Central memory CD8-positive, alpha-beta T cell (primary cell): ENCODE results near the gene MC3R.
"Not testable (repeated sequence)": the region's sequence is repeated elsewhere in the genome, so short reads cannot be mapped to it uniquely, and the experiment has no call there.

Source experiments
- ATAC-seq: fragments of 150-1000 bp; cut with Tn5 transposase; replicated peaks from 2 replicates; pipeline ENCODE4 v1.10.0; 2022; ENCODE audit warnings: mild to moderate bottlenecking, moderate FRiP score, moderate number of reproducible peaks; ENCODE audit not compliant: poor library complexity, severe bottlenecking; ENCODE audit errors: extremely low read depth
- DNase-seq, 2 donors: peaks; one replicate each; pipeline ENCODE4 v3.0.0; 2021; ENCODE audit warnings: low spot score in 2 of 2
- H3K27ac Mint-ChIP-seq: one replicate; pipeline ENCODE4 v1.8.0; 2022; ENCODE audit warnings: low read depth, mild to moderate bottlenecking, moderate library complexity, mixed read lengths
- H3K27me3 Mint-ChIP-seq: one replicate; pipeline ENCODE4 v1.8.0; 2022; ENCODE audit warnings: mixed read lengths
- H3K36me3 Mint-ChIP-seq: one replicate; pipeline ENCODE4 v1.8.0; 2022; ENCODE audit warnings: mild to moderate bottlenecking, moderate library complexity, mixed read lengths; ENCODE audit not compliant: insufficient read depth
- H3K4me1 Mint-ChIP-seq: one replicate; pipeline ENCODE4 v1.8.0; 2022; ENCODE audit warnings: mixed read lengths
- H3K4me3 Mint-ChIP-seq: one replicate; pipeline ENCODE4 v1.8.0; 2022; ENCODE audit warnings: mild to moderate bottlenecking, moderate library complexity, mixed read lengths
- H3K9me3 Mint-ChIP-seq: one replicate; pipeline ENCODE4 v1.8.0; 2022; ENCODE audit warnings: mixed read lengths

Gene MC3R

DNA sequence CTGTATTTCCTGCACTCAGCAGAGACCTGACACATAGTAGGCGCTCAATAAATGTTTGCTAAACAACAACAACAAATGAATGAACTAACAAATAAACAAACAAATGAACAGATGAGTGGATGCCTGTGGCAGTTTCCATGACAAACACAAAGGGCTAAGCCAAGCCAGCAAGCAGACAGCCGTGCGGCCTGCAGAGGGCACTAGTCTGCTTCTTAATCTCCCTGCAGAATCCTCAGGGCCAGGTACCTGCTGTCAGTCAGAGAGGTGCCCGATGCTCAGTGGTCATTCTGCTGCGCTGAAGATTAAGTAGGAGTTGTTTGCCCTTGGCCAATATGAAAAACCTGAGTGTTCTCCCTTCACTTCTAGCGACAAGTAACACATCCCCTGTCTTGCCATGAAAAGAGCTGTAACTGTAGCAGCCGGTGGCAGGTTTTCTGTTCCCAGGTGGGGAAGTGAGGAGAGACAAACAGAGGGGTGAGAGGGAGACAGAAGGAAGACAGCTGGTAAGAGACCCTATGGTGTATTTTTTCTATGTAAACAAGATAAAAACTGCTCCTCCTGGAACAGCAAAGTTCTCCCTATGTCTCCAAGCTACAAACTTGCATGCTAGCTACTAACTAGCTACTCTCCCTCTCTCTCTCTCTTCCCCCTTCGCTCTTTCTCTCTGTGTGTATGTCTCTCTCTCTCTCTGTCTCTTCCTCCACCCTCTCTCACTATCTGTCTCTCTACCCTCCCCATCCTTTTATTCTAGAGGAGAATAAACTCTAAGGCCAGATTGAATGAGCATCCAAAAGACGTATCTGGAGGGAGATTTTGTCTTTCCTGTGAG is at the start of gene MC3R:
TSS of gene MC3R (plus strand) at position 779 of the 829 bp plus-strand sequence. CDS start 112 bp downstream, outside the sequence.
- no peak within 1 kb of the TSS for H3K4me3 Mint-ChIP-seq
- peaks cover 3% of the 10 kb centered on the region for H3K36me3 Mint-ChIP-seq
- peaks cover 48% of the 10 kb centered on the region for H3K27me3 Mint-ChIP-seq
- no peaks in the 10 kb centered on the region for H3K9me3 Mint-ChIP-seq
- no peak within 1 kb of the TSS for H3K27ac Mint-ChIP-seq
- H3K4me1 Mint-ChIP-seq = no peaks in the 10 kb centered on the region
- peak; percentile 40 for ATAC-seq
- no peak for DNase-seq

DNA sequence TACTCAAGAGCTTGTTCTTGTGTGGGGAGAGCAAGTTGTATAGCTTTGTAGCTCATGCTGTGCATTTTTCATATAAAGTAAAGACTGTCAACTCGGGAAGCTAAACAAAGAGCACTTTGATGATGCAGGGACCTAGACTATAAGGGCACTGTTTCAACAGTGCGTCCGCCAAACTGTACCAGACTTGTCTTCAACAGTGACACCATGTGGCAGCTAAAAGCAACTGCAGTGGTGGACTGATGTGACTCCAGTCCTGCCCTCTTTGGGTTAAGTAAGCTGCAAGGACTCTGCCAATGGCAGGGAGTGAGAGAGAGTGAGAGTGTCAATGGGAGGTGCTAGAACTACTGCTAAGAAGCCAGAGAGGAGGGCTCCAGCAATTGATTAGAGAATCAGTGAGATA is 48.1 kb upstream of the MC3R start:
- no peak for DNase-seq

DNA sequence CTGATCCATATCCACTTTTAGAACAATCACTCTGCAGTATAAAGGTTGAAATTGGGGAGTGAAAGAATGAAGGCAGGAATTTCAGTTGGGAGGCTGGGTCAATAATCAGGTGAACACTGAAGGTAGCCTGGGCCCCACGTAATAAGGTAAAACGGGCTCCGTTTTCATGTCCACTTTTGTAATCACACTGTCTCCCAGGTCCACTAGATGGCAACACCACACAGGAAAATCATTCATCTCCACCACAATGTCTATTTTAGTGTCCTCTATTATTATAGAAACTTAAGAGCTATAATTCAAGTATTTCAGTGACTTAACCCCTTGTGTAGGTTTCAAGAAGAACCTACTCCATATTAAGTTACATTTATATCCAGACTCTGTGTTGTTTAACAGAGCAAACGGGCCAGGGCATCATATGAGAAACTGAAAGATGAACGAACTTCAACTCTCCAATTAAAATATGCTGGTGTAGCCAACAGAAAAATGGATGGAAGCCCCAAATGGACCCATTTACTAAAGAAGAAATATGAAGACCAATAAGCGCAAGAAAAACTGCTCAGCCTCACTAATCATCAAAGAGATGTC is 45.9 kb upstream of the MC3R start:
- Mint-ChIP-seq H3K4me1 (no peaks in the 10 kb centered on the region), H3K9me3 (peaks cover 19% of the 10 kb centered on the region), H3K36me3 (no peaks in the 10 kb centered on the region), H3K27me3 (no peaks in the 10 kb centered on the region), H3K4me3 (no peak overlapping the region), H3K27ac (no peak overlapping the region)
- DNase-seq (no peak), ATAC-seq (no peak)

More for the DNA sequence above, 48.1 kb upstream of the MC3R start:
- Mint-ChIP-seq H3K4me1 (no peaks in the 10 kb centered on the region), H3K36me3 (no peaks in the 10 kb centered on the region), H3K27ac (no peak overlapping the region), H3K9me3 (peaks cover 19% of the 10 kb centered on the region), H3K27me3 (no peaks in the 10 kb centered on the region), H3K4me3 (no peak overlapping the region)
- no peak for ATAC-seq

DNA sequence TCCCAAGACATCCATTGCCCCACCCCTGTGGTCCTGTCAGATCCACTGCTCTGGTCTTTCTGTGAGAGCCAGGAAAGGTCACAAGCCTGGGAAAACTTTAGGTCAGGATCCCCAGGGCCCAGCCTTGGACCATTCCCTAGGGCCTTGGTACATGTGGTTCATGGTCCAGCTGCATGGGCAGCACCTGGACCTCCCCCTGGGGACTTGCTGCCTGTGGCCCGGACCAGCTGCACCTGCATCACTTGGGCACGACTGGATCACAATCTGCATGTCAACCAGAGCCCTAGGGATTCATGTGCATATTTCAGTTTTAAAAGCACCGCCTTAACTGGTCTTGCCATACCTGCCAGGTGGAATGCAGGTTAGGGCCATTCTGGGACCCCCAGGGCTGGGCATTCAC is 44.3 kb upstream of the MC3R start:
- peaks cover 9% of the 10 kb centered on the region for H3K27me3 Mint-ChIP-seq
- no peak overlapping the region for H3K27ac Mint-ChIP-seq
- no peak overlapping the region for H3K4me3 Mint-ChIP-seq
- no peaks in the 10 kb centered on the region for H3K4me1 Mint-ChIP-seq
- H3K36me3 Mint-ChIP-seq = no peaks in the 10 kb centered on the region
- no peak for DNase-seq
- H3K9me3 Mint-ChIP-seq = peaks cover 15% of the 10 kb centered on the region
- no peak for ATAC-seq

DNA sequence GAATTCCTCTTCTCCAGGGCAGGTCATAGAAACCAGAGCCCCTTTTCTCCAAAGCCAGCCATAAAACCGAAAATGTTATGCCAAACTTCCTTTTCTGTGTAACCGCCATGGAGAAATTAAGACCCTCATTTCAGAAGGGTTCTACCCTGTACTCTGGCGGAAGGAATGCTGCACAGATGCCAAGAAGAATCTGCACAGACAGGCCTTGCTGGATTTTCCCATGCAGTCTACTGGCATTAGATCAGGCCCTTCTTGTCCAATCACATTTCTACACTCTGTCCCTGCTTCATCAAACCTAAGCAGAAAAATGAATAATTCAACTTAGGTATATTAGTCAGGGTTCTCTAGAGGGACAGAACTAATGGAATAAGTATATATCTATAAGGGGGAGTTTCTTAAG is 43.2 kb upstream of the MC3R start:
- Mint-ChIP-seq H3K36me3 (no peaks in the 10 kb centered on the region), H3K4me3 (no peak overlapping the region), H3K4me1 (no peaks in the 10 kb centered on the region), H3K27ac (no peak overlapping the region), H3K27me3 (peaks cover 15% of the 10 kb centered on the region), H3K9me3 (peaks cover 7% of the 10 kb centered on the region)
- ATAC-seq = no peak
- DNase-seq = no peak

DNA sequence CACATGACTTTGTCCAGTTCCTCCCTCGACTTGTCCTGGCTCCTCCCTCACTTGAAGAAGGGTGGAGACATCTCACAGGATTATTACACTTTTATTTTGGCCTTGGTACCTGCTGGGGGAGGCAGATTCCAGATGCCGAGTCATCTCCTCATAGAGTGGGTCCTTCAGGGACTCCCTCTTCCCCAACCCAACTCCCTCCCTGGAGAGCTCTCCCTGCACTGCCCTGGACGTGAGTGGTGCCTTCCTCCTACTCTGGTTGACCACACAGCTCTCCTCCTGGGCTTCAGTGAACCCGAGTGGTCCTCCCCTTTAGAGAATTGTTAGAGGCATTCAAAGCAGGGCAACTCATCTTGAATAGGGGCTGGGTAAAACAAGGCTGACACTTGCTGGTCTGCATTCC is 40.9 kb upstream of the MC3R start:
- DNase-seq = no peak

DNA sequence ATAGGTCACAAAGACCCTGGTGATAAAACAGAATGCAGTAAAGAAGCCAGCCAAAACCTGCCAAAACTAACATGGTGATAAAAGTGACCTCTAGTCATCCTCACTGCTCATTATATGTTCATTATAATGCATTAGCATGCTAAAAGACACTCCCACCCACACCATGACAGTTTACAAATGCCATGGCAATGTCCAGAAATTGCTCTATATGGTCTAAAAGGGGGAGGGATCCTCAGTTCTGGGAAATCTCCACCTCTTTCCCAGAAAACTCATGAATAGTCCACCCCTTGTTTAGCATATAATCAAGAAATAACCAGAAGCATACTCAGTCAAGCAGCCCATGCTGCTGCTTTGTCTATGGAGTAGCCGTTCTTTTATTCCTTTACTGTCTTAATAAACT is 40.4 kb upstream of the MC3R start:
- Mint-ChIP-seq H3K9me3 (no peaks in the 10 kb centered on the region), H3K4me3 (no peak overlapping the region)

More for the DNA sequence above, 40.9 kb upstream of the MC3R start:
- no peak for ATAC-seq
- no peaks in the 10 kb centered on the region for H3K4me1 Mint-ChIP-seq
- peaks cover 19% of the 10 kb centered on the region for H3K27me3 Mint-ChIP-seq
- no peak overlapping the region for H3K4me3 Mint-ChIP-seq
- no peaks in the 10 kb centered on the region for H3K9me3 Mint-ChIP-seq
- no peaks in the 10 kb centered on the region for H3K36me3 Mint-ChIP-seq
- H3K27ac Mint-ChIP-seq = no peak overlapping the region

DNA sequence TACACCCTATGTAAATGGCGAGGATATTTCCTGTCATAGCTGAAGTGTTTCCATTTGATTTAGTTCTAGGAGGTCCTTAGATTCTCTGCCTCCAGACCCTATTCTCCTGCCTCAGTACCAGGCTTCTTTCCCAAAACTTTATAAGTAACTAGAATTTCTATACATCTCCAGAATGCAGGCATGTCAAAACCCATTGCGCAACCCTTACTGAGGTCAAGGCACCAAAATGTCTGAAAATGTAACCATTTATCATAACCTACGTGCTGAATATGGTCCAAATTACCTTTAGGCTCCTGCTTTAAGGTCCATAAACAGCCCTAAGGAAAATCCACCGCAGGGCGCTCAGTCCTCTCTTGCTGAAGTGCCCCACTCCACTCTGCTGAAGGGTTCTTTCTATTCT is 37.5 kb upstream of the MC3R start:
- Mint-ChIP-seq H3K36me3 (no peaks in the 10 kb centered on the region), H3K27ac (no peak overlapping the region), H3K27me3 (peaks cover 43% of the 10 kb centered on the region), H3K9me3 (no peaks in the 10 kb centered on the region), H3K4me1 (no peaks in the 10 kb centered on the region), H3K4me3 (no peak overlapping the region)
- DNase-seq (no peak), ATAC-seq (no peak)

More for the DNA sequence above, 40.4 kb upstream of the MC3R start:
- no peaks in the 10 kb centered on the region for H3K4me1 Mint-ChIP-seq
- ATAC-seq (no peak), DNase-seq (no peak)
- no peaks in the 10 kb centered on the region for H3K36me3 Mint-ChIP-seq
- H3K27ac Mint-ChIP-seq = no peak overlapping the region
- peaks cover 19% of the 10 kb centered on the region for H3K27me3 Mint-ChIP-seq

DNA sequence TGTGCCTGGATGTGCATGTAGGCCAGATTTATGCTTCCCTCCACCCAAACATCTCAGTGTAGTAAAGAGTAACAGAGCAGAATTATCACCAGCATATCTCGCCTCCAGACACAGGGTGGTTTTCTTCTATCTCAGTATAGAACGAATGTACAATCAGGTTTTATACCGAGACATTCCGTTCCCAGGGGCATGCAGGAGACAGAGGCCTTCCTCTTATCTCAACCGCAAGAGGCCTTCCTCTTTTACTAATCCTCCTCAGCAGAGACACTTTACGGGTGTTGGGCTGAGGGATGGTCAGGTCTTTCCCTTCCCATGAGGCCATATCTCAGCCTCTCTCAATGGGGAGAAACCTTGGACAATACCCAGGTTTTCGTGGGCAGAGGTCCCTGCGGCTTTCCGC is 36.4 kb upstream of the MC3R start:
- H3K27ac Mint-ChIP-seq = no peak overlapping the region
- H3K27me3 Mint-ChIP-seq = peaks cover 44% of the 10 kb centered on the region
- no peaks in the 10 kb centered on the region for H3K36me3 Mint-ChIP-seq
- DNase-seq (no peak), ATAC-seq (no peak)
- no peaks in the 10 kb centered on the region for H3K4me1 Mint-ChIP-seq
- no peaks in the 10 kb centered on the region for H3K9me3 Mint-ChIP-seq
- no peak overlapping the region for H3K4me3 Mint-ChIP-seq

DNA sequence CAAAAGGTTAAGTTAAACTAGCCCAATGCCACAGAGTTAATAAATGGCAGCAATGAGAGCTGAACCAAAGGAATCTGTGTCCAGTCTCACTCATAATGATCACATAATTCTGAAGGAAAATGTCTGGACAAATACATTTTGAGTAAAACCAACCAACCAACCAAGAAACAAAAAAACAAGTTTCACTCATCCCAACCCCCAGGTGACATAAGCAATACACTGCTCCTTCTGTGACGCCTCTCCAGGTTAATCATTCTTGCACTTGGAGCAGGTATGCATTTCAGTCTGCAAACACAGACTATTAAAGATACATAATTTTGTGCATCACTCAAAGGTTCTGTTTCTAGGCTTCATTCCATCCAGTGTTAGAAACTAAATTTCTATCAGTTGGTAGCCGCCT is 35.2 kb upstream of the MC3R start:
- ATAC-seq = no peak
- H3K27ac Mint-ChIP-seq = no peak overlapping the region
- H3K36me3 Mint-ChIP-seq = no peaks in the 10 kb centered on the region
- H3K4me3 Mint-ChIP-seq = no peak overlapping the region
- no peak for DNase-seq
- H3K27me3 Mint-ChIP-seq = peaks cover 44% of the 10 kb centered on the region
- H3K9me3 Mint-ChIP-seq = no peaks in the 10 kb centered on the region
- no peaks in the 10 kb centered on the region for H3K4me1 Mint-ChIP-seq

DNA sequence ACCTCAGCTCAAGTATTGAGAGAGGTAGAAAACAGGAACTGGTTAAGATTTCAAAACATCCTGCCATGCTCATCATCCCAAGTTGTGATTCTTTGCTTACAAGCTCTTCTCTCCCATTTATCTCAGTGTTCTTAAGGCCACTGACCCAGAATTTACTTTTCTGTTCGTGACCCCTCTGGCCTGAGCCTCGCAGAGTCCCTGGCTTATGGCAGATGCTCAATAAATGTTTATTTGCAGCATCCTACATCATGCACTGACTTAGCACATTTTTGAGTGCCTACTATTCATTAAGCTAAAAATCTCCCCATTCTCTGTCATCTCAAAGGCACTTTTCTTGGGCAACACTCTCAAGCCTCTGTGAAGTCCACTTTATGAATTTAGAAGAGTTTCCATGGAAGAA is 33.4 kb upstream of the MC3R start:
- no peak overlapping the region for H3K4me3 Mint-ChIP-seq
- H3K9me3 Mint-ChIP-seq = peaks cover 6% of the 10 kb centered on the region
- H3K4me1 Mint-ChIP-seq = no peaks in the 10 kb centered on the region
- no peaks in the 10 kb centered on the region for H3K36me3 Mint-ChIP-seq
- H3K27ac Mint-ChIP-seq = no peak overlapping the region
- ATAC-seq (no peak), DNase-seq (no peak)
- peaks cover 31% of the 10 kb centered on the region for H3K27me3 Mint-ChIP-seq

DNA sequence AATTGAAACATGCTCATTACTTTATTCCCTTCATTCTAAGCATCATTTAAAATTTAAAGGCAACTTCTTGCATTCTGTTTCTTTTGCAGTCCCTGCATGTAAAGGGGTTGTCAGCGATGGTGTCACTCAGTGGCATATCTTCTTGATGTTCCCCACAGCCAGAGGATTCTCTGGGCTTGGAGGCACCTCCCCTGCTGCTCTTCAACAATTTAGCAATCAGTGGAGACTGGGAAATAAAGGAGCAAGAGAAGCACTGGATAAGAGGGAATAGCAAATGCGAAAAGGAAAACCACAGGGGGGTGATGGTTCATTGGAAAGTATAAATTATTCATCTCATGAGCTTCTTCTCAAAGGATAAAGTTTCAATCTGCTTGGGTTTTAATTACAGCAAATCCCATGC is 30.7 kb upstream of the MC3R start:
- Mint-ChIP-seq H3K9me3 (peaks cover 12% of the 10 kb centered on the region), H3K36me3 (peaks cover 2% of the 10 kb centered on the region), H3K4me1 (no peaks in the 10 kb centered on the region)

DNA sequence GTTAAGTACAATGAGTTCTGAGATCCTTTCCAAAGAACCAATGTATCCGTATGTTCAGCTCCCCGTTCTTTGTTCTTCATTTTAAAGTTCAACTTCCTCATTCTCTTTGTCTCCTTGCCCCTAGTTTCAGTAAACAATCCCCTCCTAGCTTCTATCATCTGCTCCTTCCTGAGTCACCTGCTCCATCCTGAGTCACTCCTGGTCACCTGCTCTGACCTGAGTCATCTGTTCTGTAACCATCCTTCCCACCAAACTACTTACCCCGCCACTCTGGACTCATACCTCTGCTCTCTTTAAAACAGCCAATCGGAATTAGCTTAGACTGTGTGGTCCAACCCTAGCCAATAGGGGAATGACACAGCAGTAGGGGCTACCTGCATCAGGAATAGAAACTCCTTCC is 27.3 kb upstream of the MC3R start:
- H3K27me3 Mint-ChIP-seq, H3K27ac Mint-ChIP-seq: not testable (repeated sequence)

More for the DNA sequence above, 30.7 kb upstream of the MC3R start:
- Mint-ChIP-seq H3K27me3 (peaks cover 34% of the 10 kb centered on the region), H3K4me3 (no peak overlapping the region), H3K27ac (no peak overlapping the region)
- DNase-seq = no peak
- ATAC-seq = no peak

More for the DNA sequence above, 27.3 kb upstream of the MC3R start:
- not testable (repeated sequence) for DNase-seq, H3K36me3 Mint-ChIP-seq, H3K4me3 Mint-ChIP-seq, H3K4me1 Mint-ChIP-seq, ATAC-seq
- peaks cover 12% of the 10 kb centered on the region for H3K9me3 Mint-ChIP-seq
